IMR-90 (cell line): ENCODE data around the gene GALNT9. TPM values are rescaled to one million over a fixed set of nuclear protein-coding genes. Genes with fewer than 3 reads are reported as not detected.

ENCODE experiments used
- ATAC-seq: fragments of 200-7000 bp; cut with Tn5 transposase; 2 replicates; pipeline ENCODE4 v1.9.1; 2020; ENCODE audit warnings: low read depth, mild to moderate bottlenecking, moderate library complexity
- BruUV-seq: library from RNA; stranded (reverse); fragments of 400-500 nt; replicated peaks from 2 replicates; lab custom pipeline; 2021; lab: Mats Ljungman, UMichigan
- CTCF ChIA-PET: fragments of 300-600 bp; formaldehyde crosslinking; extraction: SDS; loops from one replicate; lab custom pipeline; 2021; ENCODE audit warnings: antibody characterized with exemption; lab: Yijun Ruan, JAX
- POLR2A ChIA-PET: fragments of 300-600 bp; sonication (Branson Sonifier 250); formaldehyde crosslinking; loops from one replicate; lab custom pipeline; 2022; ENCODE audit warnings: antibody characterized with exemption; ENCODE audit not compliant: unreplicated experiment; lab: Charles Lee
- DNase-seq: peaks from one replicate; pipeline ENCODE4 v3.0.0; 2013
- H2AFZ ChIP-seq: replicated peaks from 2 replicates; pipeline ENCODE3; 2013; ENCODE audit warnings: low read length, mild to moderate bottlenecking; ENCODE audit not compliant: poor library complexity
- H2AK5ac ChIP-seq: 2 replicates; pipeline ENCODE4 v1.6.1; 2013; ENCODE audit warnings: low read depth, low read length, inconsistent platforms
- H2AK9ac ChIP-seq: replicated peaks from 2 replicates; pipeline ENCODE3; 2013; ENCODE audit warnings: mild to moderate bottlenecking, low read depth, low read length, moderate library complexity; ENCODE audit not compliant: poor library complexity
- H2BK120ac ChIP-seq: 2 replicates; pipeline ENCODE4 v1.6.1; 2013; ENCODE audit warnings: low read depth, low read length, inconsistent platforms
- H2BK15ac ChIP-seq: 3 replicates; pipeline ENCODE4 v1.6.1; 2013; ENCODE audit warnings: low read depth, low read length, inconsistent platforms
- H2BK20ac ChIP-seq: 2 replicates; pipeline ENCODE4 v1.6.1; 2013; ENCODE audit warnings: low read depth, mild to moderate bottlenecking, inconsistent platforms, low read length, moderate library complexity
- H2BK5ac ChIP-seq: 2 replicates; pipeline ENCODE4 v1.6.1; 2013; ENCODE audit warnings: mild to moderate bottlenecking, low read depth, low read length, inconsistent platforms; ENCODE audit not compliant: poor library complexity, severe bottlenecking
- H3K14ac ChIP-seq: replicated peaks from 2 replicates; pipeline ENCODE4 v1.6.1; 2013; ENCODE audit warnings: low read depth, low read length, inconsistent platforms
- H3K18ac ChIP-seq: 2 replicates; pipeline ENCODE4 v1.6.1; 2013; ENCODE audit warnings: low read depth, low read length, control low read depth
- H3K23ac ChIP-seq: 2 replicates; pipeline ENCODE4 v1.6.1; 2013; ENCODE audit warnings: low read depth, low read length, inconsistent platforms
- H3K27ac ChIP-seq: 2 replicates; pipeline ENCODE4 v1.5.1; 2013; ENCODE audit warnings: mild to moderate bottlenecking, control low read depth, low read length; ENCODE audit not compliant: insufficient read depth
- H3K27me3 ChIP-seq: 2 replicates; pipeline ENCODE4 v1.6.1; 2013; ENCODE audit warnings: low read length; ENCODE audit not compliant: control insufficient read depth, insufficient read depth
- H3K36me3 ChIP-seq: 2 replicates; pipeline ENCODE4 v1.6.1; 2013; ENCODE audit warnings: low read length, mixed read lengths; ENCODE audit not compliant: control insufficient read depth, insufficient read depth
- H3K4ac ChIP-seq: 2 replicates; pipeline ENCODE4 v1.6.1; 2013; ENCODE audit warnings: low read depth, low read length, inconsistent platforms
- H3K4me1 ChIP-seq: 2 replicates; pipeline ENCODE4 v1.6.1; 2013; ENCODE audit warnings: low read length, mixed read lengths; ENCODE audit not compliant: control insufficient read depth, insufficient read depth
- H3K4me2 ChIP-seq: 2 replicates; pipeline ENCODE4 v1.6.1; 2013; ENCODE audit warnings: low read depth, mild to moderate bottlenecking, control low read depth, low read length, moderate library complexity
- H3K4me3 ChIP-seq: 2 replicates; pipeline ENCODE4 v1.5.1; 2013; ENCODE audit warnings: low read depth, mild to moderate bottlenecking, control low read depth, low read length, moderate library complexity; ENCODE audit not compliant: insufficient read depth
- H3K56ac ChIP-seq: 2 replicates; pipeline ENCODE4 v1.6.1; 2013; ENCODE audit warnings: low read length, inconsistent platforms; ENCODE audit not compliant: insufficient read depth; ENCODE audit errors: extremely low read depth
- H3K79me1 ChIP-seq, 2 experiments: 2 replicates each; pipeline ENCODE4 v1.6.1; 2013; ENCODE audit warnings: low read length in 2 of 2, inconsistent platforms in 1 of 2, low read depth in 1 of 2
- H3K9ac ChIP-seq: 2 replicates; pipeline ENCODE4 v1.6.1; 2013; ENCODE audit warnings: low read depth, low read length, control low read depth
- H3K9me1 ChIP-seq: 2 replicates; pipeline ENCODE4 v1.6.1; 2013; ENCODE audit warnings: low read length, inconsistent platforms; ENCODE audit not compliant: insufficient read depth
- H3K9me3 ChIP-seq: 2 replicates; pipeline ENCODE4 v1.6.1; 2013; ENCODE audit warnings: low read length; ENCODE audit not compliant: control insufficient read depth, insufficient read depth
- H4K20me1 ChIP-seq: 2 replicates; pipeline ENCODE4 v1.6.1; 2013; ENCODE audit warnings: low read length, inconsistent platforms; ENCODE audit not compliant: insufficient read depth
- H4K5ac ChIP-seq: 2 replicates; pipeline ENCODE4 v1.6.1; 2013; ENCODE audit warnings: mild to moderate bottlenecking, low read depth, low read length, control low read depth
- H4K8ac ChIP-seq, 2 experiments: 2 replicates each; pipeline ENCODE4 v1.6.1; 2013; ENCODE audit warnings: low read depth in 2 of 2, low read length in 2 of 2, control low read depth in 1 of 2, inconsistent platforms in 1 of 2
- H4K91ac ChIP-seq: 2 replicates; pipeline ENCODE4 v1.6.1; 2013; ENCODE audit warnings: low read depth, low read length, inconsistent platforms; ENCODE audit not compliant: insufficient read depth
- CTCF ChIP-seq: conservative IDR thresholded peaks from 2 replicates; pipeline ENCODE4 v1.5.1; 2012; ENCODE audit warnings: mild to moderate bottlenecking, low read depth, low read length, improper control_type of control experiment
- FOS ChIP-seq: fragments of 150-350 bp; IDR thresholded peaks from 2 replicates; pipeline ENCODE4 v1.6.1; 2016; ENCODE audit warnings: low read depth, low read length
- WGBS, 2 experiments: methylation state at CpG; one replicate each; pipeline versions ENCODE4 v1.1.5 to v1.1.7; 2013; ENCODE audit warnings: missing lambda C conversion rate in 2 of 2; ENCODE audit not compliant: insufficient read length in 1 of 2; ENCODE audit errors: extremely low coverage in 2 of 2; 5-methylcytosine and 5-hydroxymethylcytosine counted together
- dilution Hi-C: fragments of 300-500 bp; cut with HindIII; formaldehyde crosslinking; loops from one replicate; pipeline ENCODE4 v1.14.3; 2018; ENCODE audit warnings: low sequenced_read_pairs; ENCODE audit not compliant: unreplicated experiment
- in situ Hi-C: fragments of 300-500 bp; cut with MboI; formaldehyde crosslinking; loops from 3 replicates; pipeline ENCODE4 v1.14.3; 2019; ENCODE audit warnings: low sequenced_read_pairs, inconsistent platforms, mixed read lengths
- intact Hi-C: fragments of 100-400 bp; cut with micrococcal nuclease; formaldehyde crosslinking; loops from 2 replicates; pipeline ENCODE4 v1.10.0; 2022
- polyA plus RNA-seq, 3 experiments: library from polyadenylated mRNA; depleted of rRNA; stranded (reverse); fragments of >200 nt; gene quantifications; 2 replicates each; pipeline ENCODE4 v1.2.3, GENCODE V29; 2012; ENCODE audit warnings: low replicate concordance in 1 of 3
- total RNA-seq: library from RNA; depleted of rRNA; stranded (reverse); fragments of >200 nt; gene quantifications from 2 replicates; pipeline ENCODE4 v1.2.3, GENCODE V29; 2012

Gene GALNT9
- total and polyA plus RNA-seq, 2 of the 4 experiments (the other 2 are of a cell fraction), result under 0.01 to 0.12 TPM

DNA sequence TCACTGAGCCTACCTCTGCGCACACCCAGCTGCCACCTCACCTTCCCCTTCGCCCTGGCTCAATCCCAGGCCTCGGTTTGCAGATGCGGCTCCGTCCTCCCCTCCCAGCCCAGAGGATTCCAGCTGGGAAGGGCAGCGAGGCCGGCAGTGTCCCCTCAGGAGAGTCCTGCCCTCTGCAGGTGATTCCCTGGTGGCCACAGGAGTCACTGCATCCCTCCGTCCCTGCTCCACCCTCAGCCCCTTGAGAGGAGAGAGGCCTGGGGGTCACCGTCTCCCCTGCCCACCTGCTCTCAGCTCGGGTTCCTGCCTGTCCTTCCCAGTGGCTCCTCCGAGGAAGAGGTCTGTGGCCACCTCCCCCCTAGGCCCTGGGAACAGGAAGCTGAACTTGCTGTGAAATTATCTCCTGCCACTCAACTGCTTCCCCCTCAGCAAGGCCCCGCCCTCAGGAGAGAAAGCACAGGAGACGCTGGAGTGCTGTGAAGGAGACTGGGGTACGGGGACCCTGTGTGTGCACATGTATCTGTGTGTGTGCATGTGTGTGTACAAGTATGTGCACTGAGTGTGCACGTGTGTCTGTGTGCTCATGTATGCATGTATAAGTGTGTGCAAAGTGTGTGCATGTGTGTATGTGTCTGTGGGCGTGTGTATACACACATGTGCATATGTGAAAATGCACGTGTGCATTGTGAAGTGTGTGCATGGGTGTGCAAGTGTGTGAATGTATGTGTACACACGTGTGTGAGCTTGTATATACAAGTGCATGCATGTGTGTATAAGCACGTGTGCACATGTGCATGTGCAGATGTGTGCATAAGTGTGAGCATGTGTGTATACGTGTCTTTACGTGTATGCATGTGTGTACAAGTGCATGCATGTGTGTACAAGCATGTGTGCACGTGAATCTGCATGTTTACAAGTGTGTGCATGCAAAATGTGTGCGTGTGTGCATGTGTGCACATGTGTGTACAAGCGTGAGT is 13.2 kb upstream of the GALNT9 start:
- POLR2A ChIA-PET, result no interaction called here
- BruUV-seq, result no TSS peak
- DNase-seq (no peak), ATAC-seq (no peak)
- no peak overlapping the region for H3K4me3 ChIP-seq
- H2AK5ac ChIP-seq, result no peak overlapping the region
- H2BK5ac ChIP-seq, result no peak overlapping the region
- no peak overlapping the region for H3K4me2 ChIP-seq
- no peaks in the 10 kb centered on the region for H3K9me1 ChIP-seq
- H3K14ac ChIP-seq, result no peak overlapping the region
- H3K18ac ChIP-seq, result no peak overlapping the region
- H2AK9ac ChIP-seq, result no peak overlapping the region
- dilution Hi-C loops (no loop called here), in situ Hi-C loops (no loop called here), intact Hi-C loops (no loop called here)
- no peak overlapping the region for H4K8ac ChIP-seq
- no peaks in the 10 kb centered on the region for H3K4me1 ChIP-seq
- H3K36me3 ChIP-seq, result no peaks in the 10 kb centered on the region
- no peak overlapping the region for H2BK120ac ChIP-seq
- no peak overlapping the region for H3K23ac ChIP-seq
- H3K79me1 ChIP-seq, result no peaks in the 10 kb centered on the region
- no peak overlapping the region for H4K91ac ChIP-seq
- no peak overlapping the region for H4K5ac ChIP-seq
- no peak overlapping the region for H3K27ac ChIP-seq
- WGBS, 2 experiments, result 55% methylated on average over 11 of the region's 24 CpGs; no CpG with 5 or more reads in 1 of the 2 experiments
- H3K4ac ChIP-seq, result no peak overlapping the region
- no peak overlapping the region for H3K9ac ChIP-seq
- H2AFZ ChIP-seq, result no peak overlapping the region
- H2BK20ac ChIP-seq, result no peak overlapping the region
- peaks cover 24% of the 10 kb centered on the region for H3K9me3 ChIP-seq
- peaks cover 5% of the 10 kb centered on the region; the same call in 1 of the 2 replicates for H3K27me3 ChIP-seq
- H3K56ac ChIP-seq, result no peak overlapping the region
- no peaks in the 10 kb centered on the region for H4K20me1 ChIP-seq
- no peak overlapping the region for H2BK15ac ChIP-seq
- TF ChIP-seq CTCF (0 out of 2 replicates have a peak, but pooled peaks have one; percentile 15), FOS (no peak)
- CTCF ChIA-PET, result no interaction called here
